Measurements from ENCODE around the gene ZNF296. TPM values are rescaled to one million over a fixed set of nuclear protein-coding genes. Genes with fewer than 3 reads are reported as not detected.

ZNF296 gene
- total RNA-seq, 1 experiment from 2014 or later, result 13.8 TPM

GRCh38 chr19:45051929-45052579, 24.2 kb downstream of the ZNF296 start:
- no peak for DNase-seq (ENCODE audit: low spot score)
- H3K36me3 Mint-ChIP-seq, result peaks cover 32% of the 10 kb centered on the region
- H3K27me3 Mint-ChIP-seq (ENCODE audit: low read depth), result no peaks in the 10 kb centered on the region
- no peaks in the 10 kb centered on the region for H3K4me1 Mint-ChIP-seq
- TF ChIP-seq STAT6 (CRISPR knock-in tag; conservative IDR thresholded peaks at IDR 0.05; ENCODE audit: low read depth) (no peak), ERG (CRISPR knock-in tag; IDR thresholded peaks at IDR 0.05) (no peak), CTCF (IDR thresholded peaks at IDR 0.05) (no peak), ESRRA (CRISPR knock-in tag; IDR thresholded peaks at IDR 0.05; ENCODE audit: borderline replicate concordance) (no peak), HMGA2 (CRISPR knock-in tag; IDR thresholded peaks at IDR 0.05) (no peak), FOXP4 (CRISPR knock-in tag; IDR thresholded peaks at IDR 0.05) (no peak), ATF2 (CRISPR knock-in tag; IDR thresholded peaks at IDR 0.05; ENCODE audit: borderline replicate concordance, low read depth) (no peak), HMGXB4 (CRISPR knock-in tag; IDR thresholded peaks at IDR 0.05) (no peak), TEAD1 (CRISPR knock-in tag; IDR thresholded peaks at IDR 0.05) (no peak), ATF6 (CRISPR knock-in tag; IDR thresholded peaks at IDR 0.05) (no peak), ZNF263 (CRISPR knock-in tag; IDR thresholded peaks at IDR 0.05; ENCODE audit: low read depth) (no peak), CREM (CRISPR knock-in tag; IDR thresholded peaks at IDR 0.05) (no peak), FOXP1 (CRISPR knock-in tag; IDR thresholded peaks at IDR 0.05; ENCODE audit: borderline replicate concordance) (no peak), SMAD4 (CRISPR knock-in tag; IDR thresholded peaks at IDR 0.05) (no peak), ZNF219 (CRISPR knock-in tag; IDR thresholded peaks at IDR 0.05; ENCODE audit: borderline replicate concordance) (no peak), JAZF1 (CRISPR knock-in tag; IDR thresholded peaks at IDR 0.05) (no peak)
- H3K4me3 Mint-ChIP-seq, result no peak overlapping the region
- H3K27ac Mint-ChIP-seq, result peak overlapping the region; percentile 81
- H3K9me3 Mint-ChIP-seq, result no peaks in the 10 kb centered on the region
- CTCF ChIA-PET, result interaction anchor here (1.4 to 1.6 kb wide), 2 partner anchors 7 to 13 kb away, joined by 4 read pairs; partner anchors contain the start of gene CLASRP
- no peak for ATAC-seq
- POLR2A ChIA-PET, result no interaction called here
